Hematopoietic multipotent progenitor cell treated with erythropoietin and hydrocortisone succinate and interleukin-3 and kit ligand, for 8 days (in vitro differentiated cells): ENCODE data around the gene PFKFB3.
"Not testable (repeated sequence)": the region's sequence is repeated elsewhere in the genome, so short reads cannot be mapped to it uniquely, and the experiment has no call there.

ENCODE experiments used
- DNase-seq: peaks from one replicate; pipeline ENCODE4 v3.0.0-alpha.2; 2015

PFKFB3 gene

GRCh38 chr10:6203331-6204062, 765 bp downstream of the PFKFB3 start:
- peak; percentile 36 for DNase-seq

- DNase-seq = no peak
Observed at GRCh38 chr10:6204063-6204340, 1.3 kb downstream of the PFKFB3 start.

- DNase-seq = no peak
Observed at GRCh38 chr10:6204341-6205191, 1.8 kb downstream of the PFKFB3 start.

- not testable (repeated sequence) for DNase-seq
Observed at GRCh38 chr10:6206486-6206885, 3.8 kb downstream of the PFKFB3 start.

- DNase-seq = no peak
Observed at GRCh38 chr10:6207658-6208057, 4.9 kb downstream of the PFKFB3 start.

- no peak for DNase-seq
Observed at GRCh38 chr10:6208799-6209235, 6.1 kb downstream of the PFKFB3 start.

GRCh38 chr10:6211341-6211670, 8.6 kb downstream of the PFKFB3 start:
- no peak for DNase-seq

GRCh38 chr10:6211671-6212635, 9.2 kb downstream of the PFKFB3 start:
- DNase-seq = no peak

GRCh38 chr10:6212806-6213205, 10.1 kb downstream of the PFKFB3 start:
- no peak for DNase-seq

- DNase-seq = no peak
Observed at GRCh38 chr10:6213257-6213905, 10.6 kb downstream of the PFKFB3 start.

- DNase-seq = no peak
Observed at GRCh38 chr10:6213908-6214307, 11.2 kb downstream of the PFKFB3 start.

GRCh38 chr10:6214612-6215011, 11.9 kb downstream of the PFKFB3 start:
- no peak for DNase-seq

GRCh38 chr10:6215241-6215640, 12.5 kb downstream of the PFKFB3 start:
- DNase-seq = no peak

- no peak for DNase-seq
Observed at GRCh38 chr10:6215683-6216484, 13.2 kb downstream of the PFKFB3 start.

GRCh38 chr10:6216916-6217315, 14.2 kb downstream of the PFKFB3 start:
- DNase-seq = no peak

GRCh38 chr10:6217611-6218010, 14.9 kb downstream of the PFKFB3 start:
- no peak for DNase-seq

GRCh38 chr10:6218692-6219493, 16.2 kb downstream of the PFKFB3 start:
- no peak for DNase-seq

GRCh38 chr10:6219494-6219836, 16.7 kb downstream of the PFKFB3 start:
- no peak for DNase-seq

- DNase-seq = no peak
Observed at GRCh38 chr10:6220418-6221191, 17.9 kb downstream of the PFKFB3 start.

GRCh38 chr10:6221192-6221940, 18.6 kb downstream of the PFKFB3 start:
- DNase-seq = no peak
